ENCODE data around the gene KLHL24. TPM values are rescaled to one million over a fixed set of nuclear protein-coding genes. Genes with fewer than 3 reads are reported as not detected.

The KLHL24 gene
- total and polyA plus RNA-seq, 2 experiments from 2014 or later = 8.2 to 51.0 TPM

GRCh38 chr3:183636221-183637105 lies 1.0 kb downstream of the KLHL24 start:
- H2AFZ ChIP-seq = peak overlapping the region; percentile 92; the same call in 1 of the 2 replicates
- TF ChIP-seq POLR2AphosphoS5 (IDR thresholded peaks at IDR 0.05; ENCODE audit: low read depth) (peak; percentile 51), EZH2phosphoT487 (IDR thresholded peaks at IDR 0.05; ENCODE audit: unreplicated experiment) (no peak)

GRCh38 chr3:183637106-183637486 lies 1.7 kb downstream of the KLHL24 start:
- Histone ChIP-seq H3K27ac (ENCODE audit: low read depth) (peak overlapping the region; percentile 80; the same call in 1 of the 2 replicates), H3K79me2 (replicated peaks; ENCODE audit: insufficient read depth) (peaks cover 30% of the 10 kb centered on the region), H3K4me1 (ENCODE audit: insufficient read depth) (peaks cover 3% of the 10 kb centered on the region; the same call in 1 of the 2 replicates), H2AFZ (peak overlapping the region; percentile 92; the same call in 1 of the 2 replicates), H4K20me1 (replicated peaks; ENCODE audit: insufficient read depth) (no peaks in the 10 kb centered on the region; the same call in 1 of the 2 replicates), H3K36me3 (ENCODE audit: insufficient read depth) (no peaks in the 10 kb centered on the region), H3K9me2 (ENCODE audit: insufficient read depth) (no peaks in the 10 kb centered on the region), H3K27me3 (ENCODE audit: insufficient read depth) (no peaks in the 10 kb centered on the region), H3K4me2 (peak overlapping the region; percentile 92), H3K4me3 (peak overlapping the region; percentile 77), H3F3A (replicated peaks; ENCODE audit: low read depth) (no peaks in the 10 kb centered on the region)
- DNase-seq (ENCODE audit: low spot score) (no peak), ATAC-seq (no peak)
- Mint-ChIP-seq H3K4me1 (peaks cover 8% of the 10 kb centered on the region; the same call in 2 of the 3 replicates), H3K27me3 (ENCODE audit: insufficient read depth, low read depth, poor library complexity) (peaks cover 4% of the 10 kb centered on the region), H3K36me3 (ENCODE audit: low read depth) (no peaks in the 10 kb centered on the region; the same call in 2 of the 3 replicates), H3K27ac (peak overlapping the region; percentile 91), H3K4me3 (peak overlapping the region; percentile 85), H3K9me3 (no peaks in the 10 kb centered on the region)
- TF ChIP-seq EZH2phosphoT487 (IDR thresholded peaks at IDR 0.05; ENCODE audit: unreplicated experiment) = no peak
- no peak for TF ChIP-seq CREB1 (CRISPR knock-in tag; IDR thresholded peaks at IDR 0.05; ENCODE audit: low read depth)
- TF ChIP-seq POLR2AphosphoS5 (IDR thresholded peaks at IDR 0.05; ENCODE audit: low read depth) = no peak
- TF ChIP-seq ZNF331 (CRISPR knock-in tag; IDR thresholded peaks at IDR 0.05; ENCODE audit: low read depth) = no peak
- TF ChIP-seq STAT1 (IDR thresholded peaks at IDR 0.05; ENCODE audit: unreplicated experiment) = no peak
- TF ChIP-seq REST (IDR thresholded peaks at IDR 0.05; ENCODE audit: unreplicated experiment) = no peak
- no peak for TF ChIP-seq JUNB (IDR thresholded peaks at IDR 0.05; ENCODE audit: unreplicated experiment)
- no peak for TF ChIP-seq NANOG (IDR thresholded peaks at IDR 0.05; ENCODE audit: borderline replicate concordance)
- no peak for TF ChIP-seq ETS1 (IDR thresholded peaks at IDR 0.05)

More at GRCh38 chr3:183636221-183637105, 1.0 kb downstream of the KLHL24 start:
- Histone ChIP-seq H3K9me2 (ENCODE audit: insufficient read depth) (no peaks in the 10 kb centered on the region), H3K4me3 (peak overlapping the region; percentile 77), H3F3A (replicated peaks; ENCODE audit: low read depth) (no peaks in the 10 kb centered on the region), H3K4me2 (peak overlapping the region; percentile 92), H3K4me1 (ENCODE audit: insufficient read depth) (peaks cover 3% of the 10 kb centered on the region; the same call in 1 of the 2 replicates), H3K79me2 (replicated peaks; ENCODE audit: insufficient read depth) (peaks cover 30% of the 10 kb centered on the region), H4K20me1 (replicated peaks; ENCODE audit: insufficient read depth) (no peaks in the 10 kb centered on the region; the same call in 1 of the 2 replicates), H3K27me3 (ENCODE audit: insufficient read depth) (no peaks in the 10 kb centered on the region), H3K36me3 (ENCODE audit: insufficient read depth) (no peaks in the 10 kb centered on the region), H3K27ac (ENCODE audit: low read depth) (peak overlapping the region; percentile 80)
- Mint-ChIP-seq H3K4me3 (peak overlapping the region; percentile 85), H3K4me1 (peaks cover 8% of the 10 kb centered on the region; the same call in 2 of the 3 replicates), H3K9me3 (no peaks in the 10 kb centered on the region), H3K36me3 (ENCODE audit: low read depth) (no peaks in the 10 kb centered on the region; the same call in 2 of the 3 replicates), H3K27ac (peak overlapping the region; percentile 91), H3K27me3 (ENCODE audit: insufficient read depth, low read depth, poor library complexity) (peaks cover 4% of the 10 kb centered on the region)
- ATAC-seq (peak; percentile 75), DNase-seq (ENCODE audit: low spot score) (peak; percentile 98)
